Ishikawa (cell line): ENCODE measurements around the gene SLC6A13.

Experiments
- CEBPB ChIP-seq: IDR thresholded peaks from 2 replicates; pipeline ENCODE4 v1.6.1; 2012
- CREB1 ChIP-seq: IDR thresholded peaks from 2 replicates; pipeline ENCODE4 v1.6.1; 2012; ENCODE audit warnings: low read depth
- EGR1 ChIP-seq: IDR thresholded peaks from 2 replicates; pipeline ENCODE4 v1.6.1; 2012
- EP300 ChIP-seq: IDR thresholded peaks from 2 replicates; pipeline ENCODE4 v1.6.1; 2012; ENCODE audit warnings: borderline replicate concordance
- FOXM1 ChIP-seq: IDR thresholded peaks from 2 replicates; pipeline ENCODE4 v1.6.1; 2012; ENCODE audit warnings: low read depth, borderline replicate concordance
- MAX ChIP-seq: IDR thresholded peaks from 2 replicates; pipeline ENCODE4 v1.6.1; 2012
- NFIC ChIP-seq: IDR thresholded peaks from 2 replicates; pipeline ENCODE4 v1.6.1; 2012
- RAD21 ChIP-seq: IDR thresholded peaks from 2 replicates; pipeline ENCODE4 v1.6.1; 2012; ENCODE audit warnings: low read depth
- TAF1 ChIP-seq: IDR thresholded peaks from 2 replicates; pipeline ENCODE4 v1.6.1; 2012; ENCODE audit warnings: low read depth, mild to moderate bottlenecking
- TCF12 ChIP-seq: IDR thresholded peaks from 2 replicates; pipeline ENCODE4 v1.6.1; 2012; ENCODE audit warnings: low read depth
- TEAD4 ChIP-seq: IDR thresholded peaks from 2 replicates; pipeline ENCODE4 v1.6.1; 2012
- USF1 ChIP-seq: IDR thresholded peaks from 2 replicates; pipeline ENCODE4 v1.6.1; 2012
- YY1 ChIP-seq: IDR thresholded peaks from 2 replicates; pipeline ENCODE4 v1.6.1; 2012; ENCODE audit warnings: low read depth
- ZBTB7A ChIP-seq: IDR thresholded peaks from 2 replicates; pipeline ENCODE4 v1.6.1; 2012; ENCODE audit warnings: low read depth
- TF ChIP-seq, protein P1 (sequence below): IDR thresholded peaks from 2 replicates; pipeline ENCODE4 v1.6.1; 2012; ENCODE audit warnings: low read depth, mild to moderate bottlenecking

SLC6A13 gene

GRCh38 chr12:262817-263216, at the start of gene SLC6A13:
Gene SLC6A13, minus strand, starts transcription at chr12:262836. Its CDS starts 2,784 bp downstream, at chr12:260052.
- TF ChIP-seq TAF1 (no peak), NFIC (0 out of 2 replicates have a peak, but pooled peaks have one; percentile 2), ZBTB7A (peak; percentile 79), MAX (peak; percentile 79), FOXM1 (no peak), TEAD4 (peak; percentile 80), CEBPB (no peak), EP300 (no peak), CREB1 (no peak), USF1 (no peak)
- TF ChIP-seq, protein P1, sequence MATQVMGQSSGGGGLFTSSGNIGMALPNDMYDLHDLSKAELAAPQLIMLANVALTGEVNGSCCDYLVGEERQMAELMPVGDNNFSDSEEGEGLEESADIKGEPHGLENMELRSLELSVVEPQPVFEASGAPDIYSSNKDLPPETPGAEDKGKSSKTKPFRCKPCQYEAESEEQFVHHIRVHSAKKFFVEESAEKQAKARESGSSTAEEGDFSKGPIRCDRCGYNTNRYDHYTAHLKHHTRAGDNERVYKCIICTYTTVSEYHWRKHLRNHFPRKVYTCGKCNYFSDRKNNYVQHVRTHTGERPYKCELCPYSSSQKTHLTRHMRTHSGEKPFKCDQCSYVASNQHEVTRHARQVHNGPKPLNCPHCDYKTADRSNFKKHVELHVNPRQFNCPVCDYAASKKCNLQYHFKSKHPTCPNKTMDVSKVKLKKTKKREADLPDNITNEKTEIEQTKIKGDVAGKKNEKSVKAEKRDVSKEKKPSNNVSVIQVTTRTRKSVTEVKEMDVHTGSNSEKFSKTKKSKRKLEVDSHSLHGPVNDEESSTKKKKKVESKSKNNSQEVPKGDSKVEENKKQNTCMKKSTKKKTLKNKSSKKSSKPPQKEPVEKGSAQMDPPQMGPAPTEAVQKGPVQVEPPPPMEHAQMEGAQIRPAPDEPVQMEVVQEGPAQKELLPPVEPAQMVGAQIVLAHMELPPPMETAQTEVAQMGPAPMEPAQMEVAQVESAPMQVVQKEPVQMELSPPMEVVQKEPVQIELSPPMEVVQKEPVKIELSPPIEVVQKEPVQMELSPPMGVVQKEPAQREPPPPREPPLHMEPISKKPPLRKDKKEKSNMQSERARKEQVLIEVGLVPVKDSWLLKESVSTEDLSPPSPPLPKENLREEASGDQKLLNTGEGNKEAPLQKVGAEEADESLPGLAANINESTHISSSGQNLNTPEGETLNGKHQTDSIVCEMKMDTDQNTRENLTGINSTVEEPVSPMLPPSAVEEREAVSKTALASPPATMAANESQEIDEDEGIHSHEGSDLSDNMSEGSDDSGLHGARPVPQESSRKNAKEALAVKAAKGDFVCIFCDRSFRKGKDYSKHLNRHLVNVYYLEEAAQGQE = no peak

DNA sequence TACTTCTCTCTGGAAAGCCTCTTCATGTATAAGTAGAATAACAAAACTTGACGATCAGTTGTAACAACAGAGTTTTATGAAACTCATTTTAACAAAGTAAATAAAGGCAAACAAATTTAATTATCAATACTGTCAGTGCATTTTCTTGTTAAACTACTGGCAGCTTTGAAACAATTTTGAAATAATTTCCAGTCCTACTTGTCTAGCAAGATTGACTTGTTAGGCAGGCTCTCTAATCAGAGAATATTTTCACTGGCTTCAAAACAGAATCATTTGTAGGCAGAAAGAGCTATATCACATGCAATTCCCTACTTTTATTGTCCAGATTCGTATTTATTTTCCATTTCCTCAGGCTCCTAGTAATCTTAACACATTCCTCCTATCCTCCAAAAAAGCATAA, 45.9 kb upstream of the SLC6A13 start:
- TF ChIP-seq MAX (no peak), ZBTB7A (no peak), USF1 (no peak), CREB1 (no peak), FOXM1 (no peak), TEAD4 (no peak), EGR1 (no peak), NFIC (no peak), RAD21 (no peak), CEBPB (no peak), YY1 (no peak), TAF1 (no peak), EP300 (no peak)

GRCh38 chr12:307406-307805, 44.8 kb upstream of the SLC6A13 start:
- TF ChIP-seq USF1 (no peak), RAD21 (no peak), TEAD4 (no peak), CREB1 (no peak), EGR1 (no peak)

GRCh38 chr12:304805-305204, 42.2 kb upstream of the SLC6A13 start:
- TF ChIP-seq RAD21 (no peak), MAX (no peak), CREB1 (no peak), USF1 (no peak), TCF12 (no peak), ZBTB7A (no peak)

GRCh38 chr12:295132-295531, 32.5 kb upstream of the SLC6A13 start:
- no peak for TF ChIP-seq EP300
- TF ChIP-seq YY1 = no peak
- TF ChIP-seq, protein P1 = no peak
- TF ChIP-seq USF1 = no peak
- no peak for TF ChIP-seq FOXM1
- TF ChIP-seq EGR1 = no peak
- TF ChIP-seq TEAD4 = no peak
- TF ChIP-seq RAD21 = no peak
- TF ChIP-seq NFIC = no peak
- TF ChIP-seq TCF12 = no peak
- TF ChIP-seq ZBTB7A = no peak
- TF ChIP-seq TAF1 = no peak
- TF ChIP-seq MAX = no peak
- TF ChIP-seq CREB1 = no peak
